Measurements from ENCODE around the gene BTBD2. TPM values are rescaled to one million over a fixed set of nuclear protein-coding genes. Genes with fewer than 3 reads are reported as not detected.
"Not testable (repeated sequence)": the region's sequence is repeated elsewhere in the genome, so short reads cannot be mapped to it uniquely, and the experiment has no call there.

BTBD2 gene
- total and polyA plus RNA-seq, 2 experiments from 2014 or later: 56.4 to 76.0 TPM

DNA sequence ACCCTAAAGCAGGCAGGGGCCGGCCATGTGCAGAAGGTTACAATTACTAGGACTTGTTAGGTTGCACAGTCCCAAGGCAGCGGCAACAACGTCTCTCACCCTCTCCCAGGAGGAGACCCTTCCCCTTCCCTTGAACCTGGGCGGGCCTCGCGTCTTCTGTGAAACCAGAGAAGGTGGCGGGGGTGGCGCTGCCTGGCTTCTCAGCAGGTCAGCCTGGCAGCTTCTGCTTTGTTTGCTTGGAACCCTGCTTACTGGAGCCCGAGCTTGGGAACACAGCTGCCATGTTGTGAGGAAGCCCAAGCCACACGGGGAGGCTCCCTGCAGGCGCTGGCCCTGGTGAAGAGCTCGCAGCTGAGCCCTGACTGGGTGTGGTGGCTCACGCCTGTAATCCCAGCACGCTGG is 20.1 kb upstream of the BTBD2 start:
- H2AFZ ChIP-seq: no peak overlapping the region
- H3K9me2 ChIP-seq (replicated peaks; ENCODE audit: insufficient read depth): no peaks in the 10 kb centered on the region
- no peak for DNase-seq (ENCODE audit: low spot score)
- H3K4me2 ChIP-seq: no peak overlapping the region
- no peaks in the 10 kb centered on the region for H3K27me3 ChIP-seq
- no peaks in the 10 kb centered on the region for H3K36me3 ChIP-seq (replicated peaks; ENCODE audit: insufficient read depth, low read depth)
- TF ChIP-seq EZH2phosphoT487 (IDR thresholded peaks at IDR 0.05; ENCODE audit: low read depth, severe bottlenecking, unreplicated experiment): no peak
- TF ChIP-seq EZH2 (IDR thresholded peaks at IDR 0.05; ENCODE audit: borderline replicate concordance): no peak
- TF ChIP-seq, protein P1, sequence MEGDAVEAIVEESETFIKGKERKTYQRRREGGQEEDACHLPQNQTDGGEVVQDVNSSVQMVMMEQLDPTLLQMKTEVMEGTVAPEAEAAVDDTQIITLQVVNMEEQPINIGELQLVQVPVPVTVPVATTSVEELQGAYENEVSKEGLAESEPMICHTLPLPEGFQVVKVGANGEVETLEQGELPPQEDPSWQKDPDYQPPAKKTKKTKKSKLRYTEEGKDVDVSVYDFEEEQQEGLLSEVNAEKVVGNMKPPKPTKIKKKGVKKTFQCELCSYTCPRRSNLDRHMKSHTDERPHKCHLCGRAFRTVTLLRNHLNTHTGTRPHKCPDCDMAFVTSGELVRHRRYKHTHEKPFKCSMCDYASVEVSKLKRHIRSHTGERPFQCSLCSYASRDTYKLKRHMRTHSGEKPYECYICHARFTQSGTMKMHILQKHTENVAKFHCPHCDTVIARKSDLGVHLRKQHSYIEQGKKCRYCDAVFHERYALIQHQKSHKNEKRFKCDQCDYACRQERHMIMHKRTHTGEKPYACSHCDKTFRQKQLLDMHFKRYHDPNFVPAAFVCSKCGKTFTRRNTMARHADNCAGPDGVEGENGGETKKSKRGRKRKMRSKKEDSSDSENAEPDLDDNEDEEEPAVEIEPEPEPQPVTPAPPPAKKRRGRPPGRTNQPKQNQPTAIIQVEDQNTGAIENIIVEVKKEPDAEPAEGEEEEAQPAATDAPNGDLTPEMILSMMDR (IDR thresholded peaks at IDR 0.05; ENCODE audit: poor library complexity): no peak
- H3K79me2 ChIP-seq: no peaks in the 10 kb centered on the region
- H4K20me1 ChIP-seq (ENCODE audit: insufficient read depth, poor library complexity, severe bottlenecking): no peaks in the 10 kb centered on the region
- 87% methylated on average over 14 of the region's 14 CpGs for WGBS (ENCODE audit: low lambda C conversion rate, missing lambda C conversion rate)
- no peak overlapping the region for H3K4me3 ChIP-seq
- H3K4me1 ChIP-seq (ENCODE audit: insufficient read depth): peaks cover 15% of the 10 kb centered on the region
- no peak overlapping the region for H3K27ac ChIP-seq
- H3K9me3 ChIP-seq (ENCODE audit: low read depth): no peaks in the 10 kb centered on the region

DNA sequence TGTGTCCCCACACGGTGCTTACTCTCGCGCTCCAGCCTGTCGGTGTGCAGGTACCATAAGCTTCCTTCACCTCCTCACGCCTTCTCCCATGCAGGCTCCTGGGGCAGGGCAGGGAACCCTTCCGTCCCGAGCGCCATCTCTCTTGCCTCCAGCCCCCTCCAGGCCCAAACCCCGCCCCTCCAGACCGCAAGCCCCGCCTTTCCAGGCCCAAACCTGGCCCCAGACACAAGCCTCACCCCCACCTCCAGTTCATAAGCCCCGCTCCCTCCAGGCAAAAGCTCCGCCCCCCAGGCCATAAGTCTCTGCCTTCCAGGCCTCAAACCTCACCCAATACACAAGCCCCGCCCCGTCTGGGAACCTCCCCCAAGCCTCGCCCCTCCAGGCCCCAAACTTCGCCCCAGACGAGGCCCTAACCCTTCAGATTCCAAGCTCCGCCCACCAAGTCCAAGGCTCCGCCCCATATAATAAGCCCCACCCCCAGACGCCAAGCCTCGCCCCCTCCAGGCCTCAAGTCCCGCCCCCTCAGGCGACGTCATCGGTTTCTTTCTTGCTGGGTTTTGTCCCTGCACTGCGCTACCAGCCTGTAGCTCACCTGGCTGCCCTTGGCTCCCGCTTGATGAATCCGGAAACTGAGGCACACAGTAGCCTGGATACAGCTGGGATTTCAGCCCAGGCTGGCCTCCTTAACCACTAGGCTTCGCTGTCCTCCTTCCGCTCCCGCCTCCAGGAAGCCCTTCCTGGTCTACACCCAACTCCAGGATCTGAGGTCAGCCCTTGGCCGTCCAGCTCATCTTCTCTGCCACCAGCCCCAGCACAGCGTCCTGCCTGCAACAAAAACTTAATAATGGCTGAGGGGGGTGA is 19.4 kb upstream of the BTBD2 start:
- H3K4me3 ChIP-seq: no peak overlapping the region
- no peaks in the 10 kb centered on the region for H3K36me3 ChIP-seq (replicated peaks; ENCODE audit: insufficient read depth, low read depth)
- H2AFZ ChIP-seq: no peak overlapping the region
- no peaks in the 10 kb centered on the region for H3K79me2 ChIP-seq
- no peak overlapping the region for H3K27ac ChIP-seq
- H3K27me3 ChIP-seq: no peaks in the 10 kb centered on the region
- no peak overlapping the region for H3K4me2 ChIP-seq
- peaks cover 15% of the 10 kb centered on the region for H3K4me1 ChIP-seq (ENCODE audit: insufficient read depth)
- H3K9me2 ChIP-seq (replicated peaks; ENCODE audit: insufficient read depth): no peaks in the 10 kb centered on the region
- H3K9me3 ChIP-seq (ENCODE audit: low read depth): no peaks in the 10 kb centered on the region
- no peaks in the 10 kb centered on the region for H4K20me1 ChIP-seq (ENCODE audit: insufficient read depth, poor library complexity, severe bottlenecking)
- 81% methylated on average over 28 of the region's 34 CpGs for WGBS (ENCODE audit: low lambda C conversion rate, missing lambda C conversion rate)
- DNase-seq (ENCODE audit: low spot score): peak; percentile 46
- TF ChIP-seq, protein P1 (IDR thresholded peaks at IDR 0.05; ENCODE audit: poor library complexity): no peak
- no peak for TF ChIP-seq EZH2phosphoT487 (IDR thresholded peaks at IDR 0.05; ENCODE audit: low read depth, severe bottlenecking, unreplicated experiment)
- no peak for TF ChIP-seq EZH2 (IDR thresholded peaks at IDR 0.05; ENCODE audit: borderline replicate concordance)

DNA sequence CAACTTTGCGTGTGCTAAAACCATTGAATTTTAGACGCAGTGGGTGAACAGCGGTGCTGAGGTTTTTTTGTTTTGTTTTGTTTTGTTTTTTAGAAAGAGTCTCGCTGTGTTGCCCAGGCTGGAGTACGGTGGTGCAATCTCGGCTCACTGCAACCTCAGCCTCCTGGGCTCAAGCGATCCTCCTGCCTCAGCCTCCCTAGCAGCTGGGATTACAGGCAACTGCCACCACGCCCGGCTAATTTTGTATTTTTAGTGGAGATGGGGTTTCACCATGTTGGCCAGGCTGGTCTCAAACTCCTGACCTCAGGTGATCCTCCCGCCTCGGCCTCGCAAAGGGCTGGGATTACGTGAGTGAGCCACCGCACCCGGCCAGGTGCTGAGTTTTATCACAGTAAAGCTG is 18.7 kb upstream of the BTBD2 start:
- not testable (repeated sequence) for H3K36me3 ChIP-seq (replicated peaks; ENCODE audit: insufficient read depth, low read depth); DNase-seq (ENCODE audit: low spot score); H4K20me1 ChIP-seq (ENCODE audit: insufficient read depth, poor library complexity, severe bottlenecking); H2AFZ ChIP-seq; H3K4me3 ChIP-seq; H3K9me3 ChIP-seq (ENCODE audit: low read depth); H3K9me2 ChIP-seq (replicated peaks; ENCODE audit: insufficient read depth); H3K4me2 ChIP-seq; H3K79me2 ChIP-seq; H3K27me3 ChIP-seq; H3K27ac ChIP-seq
- 89% methylated on average over 15 of the region's 15 CpGs for WGBS (ENCODE audit: low lambda C conversion rate, missing lambda C conversion rate)
- H3K4me1 ChIP-seq (ENCODE audit: insufficient read depth): peaks cover 15% of the 10 kb centered on the region

DNA sequence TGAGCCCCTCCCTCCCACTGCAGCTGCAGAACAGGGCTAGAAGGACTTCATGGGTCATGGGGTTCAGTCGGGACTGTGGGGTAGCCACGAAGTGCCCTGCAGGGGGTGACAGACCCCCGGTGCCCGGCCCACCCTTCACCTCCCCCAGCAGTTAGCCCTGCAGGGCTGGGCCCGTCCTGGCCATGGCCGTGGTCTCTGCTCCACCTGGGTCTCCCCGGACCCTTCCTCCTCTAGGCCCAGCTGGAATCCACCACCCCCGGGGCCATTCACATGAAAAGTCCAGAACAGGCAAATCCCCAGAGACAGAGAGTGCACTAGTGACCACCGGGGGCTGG is 18.3 kb upstream of the BTBD2 start:
- 78% methylated on average over 9 of the region's 9 CpGs for WGBS (ENCODE audit: low lambda C conversion rate, missing lambda C conversion rate)
- DNase-seq (ENCODE audit: low spot score): no peak
- H4K20me1 ChIP-seq (ENCODE audit: insufficient read depth, poor library complexity, severe bottlenecking): no peaks in the 10 kb centered on the region

More for the DNA sequence above, 18.3 kb upstream of the BTBD2 start:
- TF ChIP-seq EZH2phosphoT487 (IDR thresholded peaks at IDR 0.05; ENCODE audit: low read depth, severe bottlenecking, unreplicated experiment): no peak
- TF ChIP-seq EZH2 (IDR thresholded peaks at IDR 0.05; ENCODE audit: borderline replicate concordance): no peak
- TF ChIP-seq, protein P1 (IDR thresholded peaks at IDR 0.05; ENCODE audit: poor library complexity): no peak
- Histone ChIP-seq H3K9me2 (replicated peaks; ENCODE audit: insufficient read depth) (no peaks in the 10 kb centered on the region), H3K9me3 (ENCODE audit: low read depth) (no peaks in the 10 kb centered on the region), H3K27ac (no peak overlapping the region), H3K4me1 (ENCODE audit: insufficient read depth) (peaks cover 15% of the 10 kb centered on the region), H3K79me2 (no peaks in the 10 kb centered on the region), H3K36me3 (replicated peaks; ENCODE audit: insufficient read depth, low read depth) (no peaks in the 10 kb centered on the region), H3K4me3 (no peak overlapping the region), H3K27me3 (no peaks in the 10 kb centered on the region), H2AFZ (no peak overlapping the region), H3K4me2 (no peak overlapping the region)

Measured in hepatocyte (in vitro differentiated cells).